HG02678 (cell line): Measurements from ENCODE around the gene GAL3ST3.
"Not testable (repeated sequence)": the region's sequence is repeated elsewhere in the genome, so short reads cannot be mapped to it uniquely, and the experiment has no call there.

Experiments used
- ATAC-seq: cut with Tn5 transposase; IDR thresholded peaks from one replicate; pipeline ENCODE4 v1.9.1; 2021; ENCODE audit warnings: mild to moderate bottlenecking, moderate library complexity; ENCODE audit not compliant: unreplicated experiment

The GAL3ST3 gene

GRCh38 chr11:66045177-66045639 lies 3.8 kb downstream of the GAL3ST3 start:
- ATAC-seq, result peak; percentile 65

GRCh38 chr11:66044757-66045156 lies 4.2 kb downstream of the GAL3ST3 start:
- no peak for ATAC-seq

DNA sequence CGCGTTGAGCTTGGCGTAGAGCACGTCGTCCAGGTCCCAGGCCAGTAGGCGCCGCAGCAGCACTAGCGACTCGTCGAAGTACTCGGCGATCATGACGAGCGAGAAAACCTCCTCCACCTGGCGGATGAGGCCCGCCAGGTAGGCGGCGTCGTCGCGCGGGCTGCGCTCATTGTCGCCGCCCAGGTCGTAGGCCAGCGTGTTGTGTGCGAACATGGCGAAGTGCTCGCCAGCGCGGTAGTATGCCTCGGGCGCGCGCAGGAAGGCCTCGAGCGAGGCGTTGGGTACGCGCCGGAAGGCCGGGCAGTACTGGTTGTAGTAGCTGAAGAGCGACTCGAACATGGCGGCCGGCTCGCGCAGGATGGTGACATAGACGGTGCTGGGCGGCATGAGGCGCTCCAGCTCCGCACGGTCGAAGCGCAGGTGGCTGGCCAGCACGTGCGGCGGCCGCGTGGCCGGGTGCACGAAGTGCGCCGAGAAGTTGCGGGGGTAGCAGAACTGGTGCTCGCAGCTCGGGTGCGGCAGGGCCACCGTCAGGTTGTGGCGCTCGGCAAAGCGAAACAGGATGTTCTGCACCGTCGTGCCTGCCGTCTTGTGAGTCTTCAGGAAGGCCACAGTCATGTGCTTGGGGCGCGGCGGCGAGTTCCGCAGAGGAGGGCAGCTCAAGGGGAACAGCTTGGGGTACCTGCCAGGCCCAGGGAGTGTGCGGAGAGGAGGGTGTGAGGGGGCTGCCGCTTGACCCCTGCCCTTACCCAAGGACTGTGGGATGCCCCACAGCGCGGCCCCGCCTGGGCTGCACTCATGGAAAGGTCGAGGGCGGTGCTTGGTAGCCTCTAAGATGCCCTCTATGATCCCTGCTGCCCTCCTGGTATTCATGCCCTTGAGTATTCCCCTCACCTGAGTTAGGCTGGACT lies 5.7 kb downstream of the GAL3ST3 start:
- no peak for ATAC-seq

DNA sequence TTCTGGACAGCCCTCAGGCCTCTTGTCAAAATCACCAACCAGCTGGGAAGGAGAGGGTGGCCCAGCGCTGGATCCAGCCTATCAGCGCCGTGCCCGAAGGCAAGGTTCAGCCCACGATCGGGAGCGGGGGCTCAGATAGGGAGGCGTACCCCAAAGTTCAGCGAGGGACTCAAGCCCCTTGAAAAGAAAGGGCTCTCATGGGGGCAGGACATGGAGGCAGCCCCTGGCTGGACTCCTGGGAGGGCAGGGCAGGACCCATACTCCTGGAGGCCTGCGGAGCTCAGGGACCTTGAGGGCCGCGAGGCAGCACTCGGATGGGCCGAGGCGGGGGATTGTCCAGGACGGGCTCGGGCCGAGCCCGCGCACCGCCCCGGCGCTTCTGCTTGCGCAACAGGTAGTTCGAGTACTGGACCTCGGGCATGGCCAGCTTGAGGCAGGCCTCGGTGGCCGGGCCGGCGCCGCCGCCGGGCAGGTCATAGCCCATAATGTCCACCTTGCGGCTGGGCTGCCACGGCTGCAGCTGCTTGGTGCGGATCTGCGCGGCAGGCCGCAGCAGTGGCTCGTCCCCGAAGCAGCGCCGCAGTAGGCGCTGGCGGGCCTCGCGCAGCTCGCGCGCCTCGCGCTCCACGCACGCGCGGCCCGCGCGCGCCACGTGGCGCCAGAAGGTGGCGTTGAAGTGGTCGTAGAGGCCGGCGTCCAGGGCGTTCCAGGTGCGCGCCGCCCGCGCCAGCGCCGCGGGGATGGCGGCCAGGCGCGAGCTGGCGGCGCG lies 6.5 kb downstream of the GAL3ST3 start:
- no peak for ATAC-seq

GRCh38 chr11:66039765-66040164 lies 9.2 kb downstream of the GAL3ST3 start:
- no peak for ATAC-seq

- ATAC-seq, result no peak
Observed at GRCh38 chr11:66037327-66037726, 11.6 kb downstream of the GAL3ST3 start.

DNA sequence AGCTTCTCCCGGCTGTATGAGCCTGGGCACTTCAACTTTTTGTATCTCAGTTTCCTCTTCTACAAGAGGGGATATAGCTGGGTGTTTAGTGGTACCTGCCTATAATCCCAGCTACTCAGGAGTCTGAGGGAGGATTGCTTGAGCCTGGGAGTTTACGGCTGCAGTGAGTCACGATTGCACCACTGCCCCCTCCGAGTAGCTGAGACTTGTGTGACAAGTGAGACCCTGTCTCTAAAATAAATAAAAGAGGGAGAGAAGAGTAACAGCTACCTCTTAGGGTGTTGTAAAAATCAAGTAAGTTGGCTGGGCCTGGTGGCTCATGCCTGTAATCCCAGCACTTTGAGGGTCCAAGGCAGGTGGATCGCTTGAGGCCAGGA lies 12.6 kb downstream of the GAL3ST3 start:
- ATAC-seq, result no peak

DNA sequence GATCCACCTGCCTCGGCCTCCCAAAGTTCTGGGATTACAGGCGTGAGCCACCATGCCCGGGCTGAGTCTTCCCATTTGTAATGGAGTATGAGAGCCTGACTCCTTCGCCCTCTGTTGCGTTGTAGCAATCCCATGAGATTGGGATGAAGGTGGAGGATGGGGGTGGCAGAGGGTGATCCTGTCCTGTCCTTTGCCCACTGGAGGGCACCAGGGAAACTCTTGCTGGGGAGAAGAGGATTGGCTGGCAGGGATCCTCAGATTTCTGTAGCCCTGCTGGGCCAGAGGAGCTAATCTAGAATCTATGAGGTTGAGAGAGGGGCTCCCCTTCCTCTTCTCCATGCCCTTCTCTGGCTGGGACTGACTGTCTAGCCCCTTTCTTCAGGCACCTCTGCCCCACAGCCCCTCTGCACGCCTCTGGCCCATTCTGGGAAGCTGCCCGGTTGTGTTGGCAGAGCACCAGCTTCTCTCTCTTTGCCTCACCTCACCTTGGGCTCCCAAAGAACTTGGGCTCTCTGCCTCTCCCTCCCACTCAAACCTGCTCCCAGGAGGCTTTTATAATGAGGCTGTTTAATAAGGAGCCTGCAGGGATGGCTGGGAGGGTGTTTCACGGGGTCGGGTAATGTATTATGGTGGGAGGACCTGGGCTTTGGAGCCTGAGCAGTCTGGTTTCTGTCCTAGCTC lies 13.2 kb downstream of the GAL3ST3 start:
- no peak for ATAC-seq

DNA sequence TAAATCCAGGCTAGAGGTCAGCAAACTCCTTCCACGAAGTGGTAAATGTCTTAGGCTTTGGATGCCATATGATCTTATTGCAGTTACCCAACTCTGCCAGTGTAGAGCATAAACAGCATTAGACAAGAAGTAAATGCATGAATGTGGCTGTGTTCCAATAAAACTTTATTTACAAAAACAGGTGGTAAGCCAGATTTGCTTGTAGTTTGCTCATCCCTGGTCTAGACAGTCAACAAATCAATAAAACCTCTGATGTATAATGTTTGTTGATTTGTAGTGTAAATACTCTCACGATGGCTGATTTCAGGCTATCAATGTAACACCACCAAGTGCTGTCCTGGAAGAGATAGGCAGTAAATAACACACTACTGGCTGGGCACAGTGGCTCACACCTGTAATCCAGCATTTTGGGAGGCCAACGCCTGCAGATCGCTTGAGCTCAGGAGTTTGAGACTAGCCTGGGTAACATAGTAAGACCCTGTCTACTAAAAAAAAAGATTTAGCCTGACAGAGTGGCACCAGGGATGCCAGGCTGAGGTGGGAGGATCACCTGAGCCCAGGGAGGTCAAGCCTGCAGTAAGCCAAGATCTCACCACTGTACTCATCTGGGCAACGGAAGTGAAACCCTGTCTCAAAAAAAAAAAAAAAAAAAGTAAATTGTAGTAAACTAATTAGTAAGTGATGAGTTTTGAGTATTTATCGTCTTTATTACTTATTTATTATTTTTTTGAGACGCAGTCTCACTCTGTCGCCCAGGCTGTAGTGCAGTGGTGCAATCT lies 15.8 kb downstream of the GAL3ST3 start:
- ATAC-seq, result no peak

- ATAC-seq, result no peak
Observed at GRCh38 chr11:66026017-66026529, 22.9 kb downstream of the GAL3ST3 start, which contains the start of gene CATSPER1. Gene CATSPER1 (minus strand): TSS chr11:66026479. CDS start chr11:66026379, 100 bp downstream.

GRCh38 chr11:66023186-66023440 lies 25.8 kb downstream of the GAL3ST3 start:
- not testable (repeated sequence) for ATAC-seq

- ATAC-seq, result peak; percentile 49
Observed at GRCh38 chr11:66022401-66023185, 26.4 kb downstream of the GAL3ST3 start.

DNA sequence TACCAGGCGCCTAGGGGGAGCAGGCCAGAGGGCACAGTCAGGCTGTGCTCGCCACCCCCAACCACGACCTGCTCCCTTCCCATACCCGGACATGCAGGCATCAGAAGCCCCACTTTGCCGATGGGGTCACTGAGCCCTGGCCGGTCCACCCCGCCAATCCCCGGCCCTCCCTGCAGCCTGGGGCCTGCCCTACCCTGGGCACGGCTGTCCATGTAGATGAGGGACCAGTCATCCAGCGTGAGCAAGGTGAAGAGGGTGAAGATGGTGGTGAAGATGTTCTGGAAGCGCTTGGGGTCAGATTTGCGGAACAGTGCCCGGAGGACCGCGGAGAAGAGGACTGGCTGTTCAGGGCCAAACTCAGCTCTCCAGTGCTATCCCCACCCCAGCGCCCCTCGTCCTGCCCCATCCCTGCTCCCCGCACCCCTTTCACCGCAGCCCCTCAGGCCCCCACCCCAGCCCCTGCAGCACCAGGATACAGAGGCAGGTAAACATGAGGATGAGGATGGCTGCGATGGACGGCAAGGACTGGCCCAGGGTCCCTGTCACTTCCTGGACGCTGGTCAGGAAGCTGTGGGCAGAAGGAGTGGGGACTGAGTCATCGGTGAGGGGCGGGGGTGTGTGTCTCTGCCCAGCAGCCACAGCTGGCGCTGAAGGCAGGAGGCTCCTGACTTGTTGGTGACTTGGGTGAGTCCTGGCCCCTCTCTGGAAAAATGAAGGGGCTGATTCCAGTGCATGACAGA lies 28.2 kb downstream of the GAL3ST3 start:
- no peak for ATAC-seq

GRCh38 chr11:66020212-66020611 lies 28.7 kb downstream of the GAL3ST3 start:
- ATAC-seq, result no peak

GRCh38 chr11:66017321-66017720 lies 31.6 kb downstream of the GAL3ST3 start:
- ATAC-seq, result no peak

DNA sequence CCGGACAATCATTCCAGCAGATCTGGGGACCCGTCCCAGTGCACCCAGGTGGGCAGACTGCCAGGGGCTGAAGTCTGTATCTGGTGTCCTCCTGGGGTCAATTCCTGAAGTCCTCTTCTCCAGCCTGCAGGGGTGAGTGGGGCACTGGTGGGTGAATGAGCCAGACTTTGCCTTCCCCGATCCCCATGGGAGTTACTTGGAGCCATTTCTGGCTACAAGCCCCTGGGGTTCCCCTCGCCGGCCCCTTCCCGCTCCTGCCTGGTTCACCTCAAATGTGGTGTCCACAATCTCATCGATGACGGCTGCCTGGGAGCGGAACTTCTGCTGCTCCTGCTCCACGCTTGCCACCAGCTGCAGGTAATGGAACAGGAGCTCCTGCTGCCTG lies 32.2 kb downstream of the GAL3ST3 start:
- no peak for ATAC-seq

DNA sequence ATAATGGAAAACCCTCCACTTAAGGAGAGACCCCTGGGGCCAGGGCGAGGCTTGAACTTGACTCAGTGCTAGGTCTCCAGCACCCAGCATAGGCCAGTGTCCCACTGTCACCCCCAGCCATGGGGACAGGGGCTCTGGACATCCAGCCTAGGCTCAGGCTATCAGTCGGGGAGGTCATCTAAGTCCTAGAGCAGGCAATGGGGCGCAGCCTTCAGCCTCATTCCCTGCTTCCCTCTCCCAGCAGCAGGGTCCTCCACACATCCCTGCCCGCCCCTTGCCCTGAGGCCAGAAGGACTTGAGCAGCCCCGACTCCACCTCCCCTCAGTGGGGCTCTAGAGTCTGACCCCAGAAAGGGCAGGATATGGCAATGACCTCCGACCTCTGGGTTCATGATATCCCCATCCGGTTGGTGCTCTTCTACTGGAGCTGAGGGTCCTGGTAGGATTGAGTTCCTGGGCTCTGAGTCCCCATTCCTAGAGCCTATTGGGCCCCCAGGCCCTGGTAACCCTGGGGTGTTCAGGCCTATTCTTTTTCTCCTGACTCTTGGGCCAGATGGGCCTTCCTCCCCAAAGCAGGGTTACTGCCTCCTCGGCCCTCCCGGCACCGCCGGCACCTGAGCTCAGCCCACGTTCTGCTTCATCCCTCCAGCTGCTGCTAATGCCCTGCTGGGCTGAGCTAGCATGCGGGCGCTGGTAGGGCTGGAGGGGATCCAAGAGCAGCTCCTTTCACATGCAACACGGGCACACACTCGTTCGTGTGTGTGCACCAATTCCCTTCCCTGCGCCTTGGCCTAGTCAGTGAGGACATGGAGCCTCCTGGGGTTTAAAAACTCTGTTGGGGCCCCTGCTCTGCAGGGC lies 32.8 kb downstream of the GAL3ST3 start:
- no peak for ATAC-seq

DNA sequence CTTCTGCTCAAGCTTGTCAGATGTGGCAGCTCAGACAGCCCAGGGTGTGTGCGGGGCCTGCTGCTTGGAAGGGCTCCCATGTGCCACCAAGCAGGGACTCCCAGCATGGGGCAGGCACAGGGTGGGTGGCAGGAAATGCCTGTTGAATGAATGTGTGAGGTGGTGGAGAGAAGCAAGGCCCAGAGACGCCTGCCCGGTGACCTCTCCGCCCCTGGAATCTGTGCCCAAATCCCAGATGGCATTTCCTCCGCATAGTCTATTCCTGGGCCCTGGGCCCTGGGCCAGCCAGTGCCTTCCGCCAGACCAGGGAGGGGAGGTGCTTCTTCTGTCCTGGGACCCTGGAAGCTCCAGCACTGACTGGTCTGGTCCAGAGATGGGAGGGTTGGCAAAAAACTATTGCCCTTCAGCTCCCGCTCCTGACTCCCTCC lies 33.5 kb downstream of the GAL3ST3 start:
- ATAC-seq, result no peak
